H1 (cell line): ENCODE data around the gene TMEM54. TPM values are rescaled to one million over a fixed set of nuclear protein-coding genes. Genes with fewer than 3 reads are reported as not detected.

Experiments used
- CTCF ChIA-PET: fragments of 300-600 bp; sonication (Branson Sonifier 250); formaldehyde crosslinking; loops from one replicate; lab custom pipeline; 2021; ENCODE audit not compliant: partially characterized antibody; lab: Charles Lee
- POLR2A ChIA-PET: fragments of 300-600 bp; sonication (Branson Sonifier 250); formaldehyde crosslinking; loops from one replicate; lab custom pipeline; 2021; ENCODE audit warnings: inconsistent platforms; ENCODE audit not compliant: partially characterized antibody; lab: Charles Lee
- DNase-seq, 2 experiments: peaks; one replicate each; pipeline versions ENCODE4 v3.0.0 to v3.0.0-alpha.2; 2010 to 2022; ENCODE audit warnings: low spot score in 2 of 2, low read depth in 1 of 2, mixed read lengths in 1 of 2
- FAIRE-seq: peaks from 2 replicates; lab custom pipeline; 2011; peaks lifted over from hg19 to GRCh38; lab: Jason Lieb, UNC
- H2AFZ ChIP-seq: 2 replicates; pipeline ENCODE4 v1.8.1; 2012; ENCODE audit warnings: low read length, inconsistent platforms
- H2AK5ac ChIP-seq: 2 replicates; pipeline ENCODE4 v1.6.1; 2013; ENCODE audit warnings: low read depth, low read length
- H2BK120ac ChIP-seq: replicated peaks from 2 replicates; pipeline ENCODE3; 2013; ENCODE audit warnings: low read depth, low read length, inconsistent platforms
- H2BK12ac ChIP-seq: 2 replicates; pipeline ENCODE4 v1.6.1; 2013; ENCODE audit warnings: low read depth, low read length
- H2BK15ac ChIP-seq: 2 replicates; pipeline ENCODE4 v1.6.1; 2013; ENCODE audit warnings: low read length
- H2BK20ac ChIP-seq: 2 replicates; pipeline ENCODE4 v1.6.1; 2013; ENCODE audit warnings: low read length
- H2BK5ac ChIP-seq: 2 replicates; pipeline ENCODE4 v1.6.1; 2013; ENCODE audit warnings: low read depth, low read length
- H3K14ac ChIP-seq: 2 replicates; pipeline ENCODE4 v1.6.1; 2013; ENCODE audit warnings: inconsistent platforms; ENCODE audit not compliant: insufficient read length
- H3K18ac ChIP-seq: 2 replicates; pipeline ENCODE4 v1.6.1; 2013; ENCODE audit warnings: low read length; ENCODE audit errors: extremely low read depth
- H3K23ac ChIP-seq: 2 replicates; pipeline ENCODE4 v1.6.1; 2013; ENCODE audit warnings: inconsistent platforms; ENCODE audit not compliant: insufficient read length
- H3K23me2 ChIP-seq: 2 replicates; pipeline ENCODE4 v1.6.1; 2013; ENCODE audit warnings: low read depth, low read length
- H3K27ac ChIP-seq: 2 replicates; pipeline ENCODE4 v1.6.1; 2011; ENCODE audit warnings: low read depth, low read length, inconsistent platforms
- H3K27me3 ChIP-seq, 4 experiments: replicated peaks in 1 of 4; 1 replicate in 1 of 4; 2 replicates in 3 of 4; pipeline versions ENCODE4 v1.6.1 to v1.8.1; 2011 to 2013; ENCODE audit warnings: low read length in 3 of 4, mild to moderate bottlenecking in 3 of 4, inconsistent platforms in 2 of 4, mixed read lengths in 2 of 4, moderate library complexity in 1 of 4; ENCODE audit not compliant: control insufficient read depth in 3 of 4, insufficient read depth in 3 of 4; ENCODE audit errors: extremely low read depth in 1 of 4
- H3K36me3 ChIP-seq, 4 experiments: 2 replicates each; pipeline versions ENCODE4 v1.6.1 to v1.8.1; 2011 to 2013; ENCODE audit warnings: mild to moderate bottlenecking in 4 of 4, low read length in 3 of 4, moderate library complexity in 2 of 4, control low read depth in 1 of 4, inconsistent platforms in 1 of 4; ENCODE audit not compliant: insufficient read depth in 4 of 4, control insufficient read depth in 2 of 4
- H3K4ac ChIP-seq: replicated peaks from 2 replicates; pipeline ENCODE3; 2013; ENCODE audit warnings: low read length, low read depth, mixed read lengths, inconsistent platforms; ENCODE audit not compliant: insufficient read length
- H3K4me1 ChIP-seq, 4 experiments: replicated peaks in 1 of 4; 1 replicate in 1 of 4; 2 replicates in 3 of 4; pipeline versions ENCODE4 v1.6.1 to v1.8.1; 2011 to 2013; ENCODE audit warnings: low read length in 3 of 4, inconsistent platforms in 2 of 4, mixed read lengths in 1 of 4; ENCODE audit not compliant: insufficient read depth in 4 of 4, control insufficient read depth in 3 of 4
- H3K4me2 ChIP-seq, 2 experiments: 2 replicates each; pipeline versions ENCODE4 v1.6.1 to v1.8.1; 2011 to 2013; ENCODE audit warnings: low read depth in 2 of 2, low read length in 2 of 2, control low read depth in 1 of 2, inconsistent platforms in 1 of 2, mild to moderate bottlenecking in 1 of 2; ENCODE audit not compliant: insufficient read depth in 1 of 2
- H3K4me3 ChIP-seq, 4 experiments: fragments of 200-600, 300-600 bp in 1 of 4; sonication (generic), shearing (Covaris generic), sonication (Bioruptor Twin) in 1 of 4; 2 replicates each; pipeline versions ENCODE4 v1.5.1 to v1.8.1; 2011 to 2016; ENCODE audit warnings: low read length in 4 of 4, low read depth in 3 of 4, control low read depth in 2 of 4, inconsistent platforms in 2 of 4, mild to moderate bottlenecking in 2 of 4, mixed read lengths in 1 of 4, moderate library complexity in 1 of 4; ENCODE audit not compliant: insufficient read depth in 2 of 4; ENCODE audit errors: extremely low read depth in 1 of 4
- H3K56ac ChIP-seq: replicated peaks from 2 replicates; pipeline ENCODE3; 2013; ENCODE audit warnings: low read depth, mild to moderate bottlenecking, mixed read lengths, low read length, inconsistent platforms; ENCODE audit not compliant: insufficient read length
- H3K79me1 ChIP-seq: 2 replicates; pipeline ENCODE4 v1.6.1; 2013; ENCODE audit warnings: low read depth, low read length, control low read depth
- H3K79me2 ChIP-seq, 2 experiments: 2 replicates each; pipeline versions ENCODE4 v1.6.1 to v1.8.1; 2012 to 2013; ENCODE audit warnings: low read length in 2 of 2, mild to moderate bottlenecking in 2 of 2, inconsistent platforms in 1 of 2; ENCODE audit not compliant: insufficient read depth in 2 of 2, control insufficient read depth in 1 of 2
- H3K9ac ChIP-seq, 4 experiments: replicated peaks in 1 of 4; 1 replicate in 1 of 4; 2 replicates in 3 of 4; pipeline versions ENCODE4 v1.6.1 to v1.8.1; 2011 to 2013; ENCODE audit warnings: low read depth in 3 of 4, low read length in 3 of 4, control low read depth in 2 of 4, mild to moderate bottlenecking in 2 of 4, moderate library complexity in 2 of 4, inconsistent platforms in 1 of 4; ENCODE audit errors: extremely low read depth in 1 of 4
- H3K9me3 ChIP-seq, 2 experiments: 2 replicates each; pipeline versions ENCODE4 v1.6.1 to v1.8.1; 2012 to 2013; ENCODE audit warnings: mild to moderate bottlenecking in 2 of 2, moderate library complexity in 2 of 2, control low read depth in 1 of 2, inconsistent platforms in 1 of 2, low read depth in 1 of 2, low read length in 1 of 2, mixed read lengths in 1 of 2; ENCODE audit not compliant: insufficient read depth in 2 of 2
- H4K20me1 ChIP-seq, 2 experiments: replicated peaks in 1 of 2; 2 replicates each; pipeline versions ENCODE3 to v1.8.1; 2011 to 2013; ENCODE audit warnings: inconsistent platforms in 2 of 2, low read length in 2 of 2, mild to moderate bottlenecking in 1 of 2; ENCODE audit not compliant: insufficient read depth in 2 of 2, control insufficient read depth in 1 of 2
- H4K5ac ChIP-seq: 2 replicates; pipeline ENCODE4 v1.6.1; 2013; ENCODE audit warnings: low read length, low read depth, mixed read lengths, inconsistent platforms; ENCODE audit not compliant: insufficient read length
- H4K8ac ChIP-seq: 2 replicates; pipeline ENCODE4 v1.8.0; 2013; ENCODE audit warnings: mild to moderate bottlenecking, moderate library complexity, low read length, inconsistent platforms; ENCODE audit not compliant: insufficient read depth; ENCODE audit errors: extremely low read depth
- H4K91ac ChIP-seq: replicated peaks from 2 replicates; pipeline ENCODE3; 2013; ENCODE audit warnings: low read length, mixed read lengths, inconsistent platforms; ENCODE audit not compliant: insufficient read length
- WGBS, 2 experiments: shearing (Covaris generic) in 1 of 2; methylation state at CpG; one replicate each; pipeline versions ENCODE4 v1.1.6 to v1.1.7; 2013 to 2015; ENCODE audit warnings: low lambda C conversion rate in 2 of 2, mixed read lengths in 2 of 2, inconsistent platforms in 1 of 2, low coverage in 1 of 2, missing lambda C conversion rate in 1 of 2; ENCODE audit not compliant: insufficient replicate concordance in 2 of 2, insufficient coverage in 1 of 2, insufficient read length in 1 of 2; ENCODE audit errors: extremely low coverage in 1 of 2, missing lambda C conversion rate in 1 of 2; 5-methylcytosine and 5-hydroxymethylcytosine counted together
- polyA plus RNA-seq, 7 experiments: library from polyadenylated mRNA; depleted of rRNA in 3 of 7; stranded (reverse) in 5 of 7; unstranded in 2 of 7; fragments of >200 nt in 5 of 7; fragments of 200-250 nt in 2 of 7; gene quantifications; 1 replicate in 5 of 7; 2 replicates in 1 of 7; 4 replicates in 1 of 7; pipeline versions ENCODE4 v1.2.1 to v1.2.3, GENCODE V29; 2011 to 2013; ENCODE audit warnings: missing spikeins in 2 of 7, mixed read lengths in 2 of 7
- total RNA-seq: library from RNA; stranded (reverse); fragmentation: NEBNext Ultra II Directional; extraction: Animal tissue kit (Norgen Biotek cat#: 25700); gene quantifications from 2 replicates; pipeline ENCODE4 v1.2.1, GENCODE V29; 2021

Gene TMEM54
- total and polyA plus RNA-seq, 2 of the 8 experiments (the other 6 are each of a cell fraction or from before 2014, with no cell fraction given), result 9.5 to 58.7 TPM

DNA sequence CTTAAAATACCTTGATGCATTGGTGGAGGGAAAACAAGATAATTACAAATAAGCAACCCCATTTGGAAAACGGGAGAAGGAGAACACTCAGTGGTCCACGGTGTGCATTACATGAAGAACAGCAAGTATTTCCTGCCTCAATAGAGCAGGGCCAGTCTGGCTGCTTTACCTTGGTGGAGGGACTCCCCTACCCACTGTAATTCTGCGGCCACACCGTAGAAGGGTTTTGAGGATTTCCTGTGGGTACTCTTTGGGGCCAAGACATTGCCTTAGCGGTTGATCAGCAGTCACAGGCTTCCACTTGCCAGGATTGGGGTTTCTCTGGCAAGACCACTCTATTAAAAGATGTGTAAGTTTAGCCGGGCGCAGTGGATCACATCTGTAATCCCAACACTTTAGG lies 16.3 kb upstream of the TMEM54 start:
- 86% methylated on average over 7 of the region's 7 CpGs; no CpG with 5 or more reads in 1 of the 2 experiments for WGBS, 2 experiments
- Histone ChIP-seq H2AFZ (no peak overlapping the region), H3K4ac (no peak overlapping the region), H3K4me3 (no peak overlapping the region), H2BK120ac (no peak overlapping the region), H3K27me3 (peaks cover 0 to 2% (median under 1%) of the 10 kb centered on the region in 4 experiments; a peak in 3 of 7 replicates), H3K23ac (no peak overlapping the region), H3K9ac (no peak overlapping the region), H3K9me3 (no peaks in the 10 kb centered on the region), H3K18ac (no peak overlapping the region), H3K79me2 (no peaks in the 10 kb centered on the region), H4K20me1 (no peaks in the 10 kb centered on the region), H2BK12ac (no peak overlapping the region), H2AK5ac (no peak overlapping the region), H2BK15ac (no peak overlapping the region), H3K4me2 (no peak overlapping the region), H3K36me3 (no peaks in the 10 kb centered on the region), H4K91ac (no peak overlapping the region), H3K56ac (no peak overlapping the region), H4K5ac (no peak overlapping the region), H3K79me1 (no peaks in the 10 kb centered on the region), H4K8ac (no peak overlapping the region), H3K14ac (no peak overlapping the region), H2BK20ac (no peak overlapping the region), H3K23me2 (no peaks in the 10 kb centered on the region), H3K4me1 (no peaks in the 10 kb centered on the region), H2BK5ac (no peak overlapping the region), H3K27ac (no peak overlapping the region)
- FAIRE-seq (no peak), DNase-seq (no peak)
- CTCF ChIA-PET, result interaction anchor here (1.5 to 1.6 kb wide), 2 partner anchors 11 to 25 kb away, joined by 4 to 5 read pairs; no protein-coding TSS in a partner anchor
- POLR2A ChIA-PET, result interaction anchor here (1.0 kb wide), 1 partner anchor 17 kb away, joined by 3 read pairs; no protein-coding TSS in a partner anchor
